Bronchial epithelial cell (primary cell): ENCODE data around the gene PIANP. TPM values are rescaled to one million over a fixed set of nuclear protein-coding genes. Genes with fewer than 3 reads are reported as not detected.
A peak's percentile ranks its signal among the peaks of the same experiment; 100 is the strongest.

Experiments
- DNase-seq: peaks from one replicate; pipeline ENCODE4 v3.0.0-alpha.2; 2010; ENCODE audit warnings: low read depth
- FAIRE-seq: peaks from 2 replicates; lab custom pipeline; 2011; peaks lifted over from hg19 to GRCh38; lab: Jason Lieb, UNC
- H3K27me3 ChIP-seq: 2 replicates; pipeline ENCODE4 v1.5.1; 2011; ENCODE audit warnings: low read length; ENCODE audit not compliant: control insufficient read depth, insufficient read depth
- H3K36me3 ChIP-seq: 2 replicates; pipeline ENCODE4 v1.5.1; 2011; ENCODE audit warnings: low read length; ENCODE audit not compliant: control insufficient read depth, insufficient read depth
- H3K4me3 ChIP-seq: 2 replicates; pipeline ENCODE4 v1.5.1; 2011; ENCODE audit warnings: mild to moderate bottlenecking, low read depth, low read length, control low read depth
- total RNA-seq: library from RNA; depleted of rRNA; stranded (reverse); fragments of >200 nt; gene quantifications from 2 replicates; pipeline ENCODE4 v1.2.1, GENCODE V29; 2014
- TF ChIP-seq, protein P1 (sequence below): IDR thresholded peaks from 2 replicates; pipeline ENCODE4 v1.5.1; 2011; ENCODE audit warnings: mild to moderate bottlenecking, moderate library complexity, low read length, control low read depth, inconsistent platforms; ENCODE audit not compliant: insufficient read depth, severe bottlenecking

The PIANP gene
- total RNA-seq, 1 donor from 2014 or later = not detected

DNA sequence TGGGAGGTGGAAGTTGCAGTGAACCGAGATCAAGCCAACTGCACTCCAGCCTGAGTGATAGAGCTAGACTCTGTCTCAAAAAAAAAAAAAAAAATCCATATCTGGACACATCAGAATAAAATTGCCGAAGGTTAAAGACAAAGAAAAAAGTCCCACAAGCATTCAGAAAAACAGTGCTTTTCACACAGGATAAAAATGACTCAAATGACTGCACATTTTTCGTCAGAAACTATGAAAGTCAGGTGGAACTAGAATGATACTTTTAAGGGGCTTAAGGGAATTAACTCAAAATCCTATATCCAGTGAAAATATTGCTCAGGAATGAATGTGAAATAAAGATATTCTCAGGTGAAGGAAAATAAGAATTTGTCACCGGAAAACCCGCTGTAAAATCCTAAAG lies 36.1 kb upstream of the PIANP start:
- DNase-seq (no peak), FAIRE-seq (no peak)
- H3K27me3 ChIP-seq = no peaks in the 10 kb centered on the region
- H3K36me3 ChIP-seq = no peaks in the 10 kb centered on the region
- no peak overlapping the region for H3K4me3 ChIP-seq
- TF ChIP-seq, protein P1, sequence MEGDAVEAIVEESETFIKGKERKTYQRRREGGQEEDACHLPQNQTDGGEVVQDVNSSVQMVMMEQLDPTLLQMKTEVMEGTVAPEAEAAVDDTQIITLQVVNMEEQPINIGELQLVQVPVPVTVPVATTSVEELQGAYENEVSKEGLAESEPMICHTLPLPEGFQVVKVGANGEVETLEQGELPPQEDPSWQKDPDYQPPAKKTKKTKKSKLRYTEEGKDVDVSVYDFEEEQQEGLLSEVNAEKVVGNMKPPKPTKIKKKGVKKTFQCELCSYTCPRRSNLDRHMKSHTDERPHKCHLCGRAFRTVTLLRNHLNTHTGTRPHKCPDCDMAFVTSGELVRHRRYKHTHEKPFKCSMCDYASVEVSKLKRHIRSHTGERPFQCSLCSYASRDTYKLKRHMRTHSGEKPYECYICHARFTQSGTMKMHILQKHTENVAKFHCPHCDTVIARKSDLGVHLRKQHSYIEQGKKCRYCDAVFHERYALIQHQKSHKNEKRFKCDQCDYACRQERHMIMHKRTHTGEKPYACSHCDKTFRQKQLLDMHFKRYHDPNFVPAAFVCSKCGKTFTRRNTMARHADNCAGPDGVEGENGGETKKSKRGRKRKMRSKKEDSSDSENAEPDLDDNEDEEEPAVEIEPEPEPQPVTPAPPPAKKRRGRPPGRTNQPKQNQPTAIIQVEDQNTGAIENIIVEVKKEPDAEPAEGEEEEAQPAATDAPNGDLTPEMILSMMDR = no peak

DNA sequence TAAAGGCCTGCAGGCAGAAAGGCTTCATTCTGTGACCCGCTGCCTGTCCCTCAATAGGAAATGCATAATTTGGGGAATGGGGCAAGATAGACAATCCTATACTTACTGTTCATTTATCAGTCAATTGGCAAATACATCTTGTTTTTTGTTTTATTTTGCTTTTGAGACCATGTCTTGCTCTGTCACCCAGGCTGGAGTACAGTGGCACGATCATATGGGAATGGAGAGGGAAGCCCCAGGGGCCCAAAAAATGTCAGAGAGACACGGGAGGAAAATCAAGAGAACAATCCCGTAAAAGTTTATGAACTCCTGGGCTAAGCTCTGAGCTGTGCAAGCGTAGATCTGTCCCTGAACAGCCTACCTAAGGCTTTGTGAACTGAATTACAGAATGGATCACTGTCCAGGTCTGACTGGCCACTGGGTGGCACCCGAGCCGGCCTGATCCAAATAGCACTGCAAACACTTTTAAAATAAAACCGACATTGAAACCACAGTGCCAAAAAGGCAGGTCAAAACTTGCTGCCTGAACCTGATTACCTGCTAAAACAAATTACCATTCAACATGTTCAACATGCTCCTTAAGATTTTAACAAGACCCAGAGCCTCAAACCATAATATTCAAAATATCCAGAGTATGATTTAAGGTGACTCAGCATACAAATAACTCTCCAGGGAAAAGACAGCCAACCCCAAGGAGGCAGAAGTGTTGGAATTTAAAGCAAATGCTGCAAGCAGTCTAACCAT lies 35.0 kb upstream of the PIANP start:
- no peak overlapping the region for H3K4me3 ChIP-seq
- no peaks in the 10 kb centered on the region for H3K27me3 ChIP-seq
- FAIRE-seq = no peak
- DNase-seq = peak; percentile 99
- peaks cover 6% of the 10 kb centered on the region for H3K36me3 ChIP-seq
- TF ChIP-seq, protein P1 = peak; percentile 82

DNA sequence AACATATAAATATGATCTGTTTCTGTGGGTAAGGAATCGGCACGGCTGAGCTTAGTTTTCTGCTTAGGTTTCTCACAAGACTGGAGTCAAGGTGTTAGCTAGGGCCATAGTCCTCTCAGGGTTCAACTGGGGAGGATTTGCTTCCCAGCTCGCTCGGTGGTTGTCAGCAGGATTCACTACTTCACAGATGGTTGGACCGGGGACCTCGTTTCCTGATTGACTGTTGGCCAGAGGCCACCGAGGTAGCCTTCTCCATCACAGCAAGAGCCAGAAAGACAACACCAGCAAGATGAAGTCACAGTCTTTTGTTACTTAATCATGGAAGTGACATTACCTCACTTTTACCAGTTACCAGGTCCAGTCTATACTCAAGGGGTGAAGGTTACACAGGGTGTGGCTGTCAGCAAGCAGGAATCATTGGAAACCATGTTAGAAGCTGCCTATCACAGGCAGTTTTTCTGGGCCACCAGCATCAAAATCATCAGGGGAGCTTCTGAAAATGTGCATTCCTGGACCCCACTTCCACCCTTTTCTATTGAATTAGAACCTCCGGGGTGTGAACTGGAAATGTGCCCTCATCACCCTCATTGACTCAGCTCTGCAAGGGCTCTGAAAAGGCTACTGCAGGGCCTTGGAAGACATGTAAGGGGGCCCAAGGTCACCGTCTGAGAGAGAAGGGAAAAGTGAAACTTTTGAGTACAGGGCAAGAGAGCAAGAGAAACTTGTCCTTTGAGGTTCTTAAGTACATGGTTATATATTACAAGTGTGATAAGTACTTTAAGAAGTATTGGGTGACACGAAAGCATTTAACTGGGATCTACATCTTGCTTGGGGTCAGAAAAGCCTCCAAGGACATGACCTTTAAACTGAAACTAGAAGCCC lies 34.1 kb upstream of the PIANP start:
- TF ChIP-seq, protein P1 = no peak
- peak; percentile 70 for FAIRE-seq

DNA sequence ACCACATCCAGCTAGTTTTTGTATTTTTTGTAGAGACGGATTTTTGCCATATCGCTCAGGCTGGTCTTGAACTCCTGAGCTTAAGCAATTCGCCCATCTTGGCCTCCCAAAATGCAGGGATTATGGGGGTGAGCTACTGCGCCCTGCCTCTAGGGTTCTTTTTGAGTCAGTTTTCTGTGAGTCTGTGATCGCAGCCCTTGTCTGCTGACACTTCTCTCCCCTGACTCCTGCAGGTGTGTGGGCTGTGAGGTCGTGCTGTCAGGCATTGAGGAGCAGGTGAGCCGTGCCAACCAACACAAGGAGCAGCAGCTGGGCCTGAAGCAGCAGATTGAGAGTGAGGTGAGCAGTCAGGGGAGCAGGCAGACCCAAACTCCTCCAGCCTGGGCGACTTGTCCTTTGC lies 29.6 kb upstream of the PIANP start:
- Histone ChIP-seq H3K4me3 (no peak overlapping the region), H3K27me3 (no peaks in the 10 kb centered on the region), H3K36me3 (peaks cover 23% of the 10 kb centered on the region)
- FAIRE-seq = no peak
- TF ChIP-seq, protein P1 = no peak
- DNase-seq = no peak

More for the DNA sequence above, 34.1 kb upstream of the PIANP start:
- Histone ChIP-seq H3K27me3 (no peaks in the 10 kb centered on the region), H3K36me3 (peaks cover 14% of the 10 kb centered on the region), H3K4me3 (no peak overlapping the region)
- DNase-seq = no peak

DNA sequence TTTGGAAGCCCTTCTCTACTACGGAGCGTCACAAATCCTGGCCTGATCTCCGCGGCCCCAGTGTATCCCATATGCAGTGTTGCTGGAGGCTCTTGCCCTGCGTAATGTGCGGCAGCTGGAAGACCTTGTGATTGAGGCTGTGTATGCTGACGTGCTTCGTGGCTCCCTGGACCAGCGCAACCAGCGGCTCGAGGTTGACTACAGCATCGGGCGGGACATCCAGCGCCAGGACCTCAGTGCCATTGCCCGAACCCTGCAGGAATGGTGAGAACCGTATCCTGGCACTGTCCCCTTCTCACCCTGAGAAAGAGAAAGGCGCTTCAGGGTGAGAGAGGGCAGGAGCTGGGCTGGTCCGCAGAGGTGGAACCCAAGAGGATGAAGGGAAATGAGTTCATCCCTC lies 28.6 kb upstream of the PIANP start:
- Histone ChIP-seq H3K36me3 (peaks cover 23% of the 10 kb centered on the region), H3K4me3 (no peak overlapping the region), H3K27me3 (no peaks in the 10 kb centered on the region)
- no peak for DNase-seq
- TF ChIP-seq, protein P1 = no peak
- FAIRE-seq = no peak
